Epidermal melanocyte (primary cell): ENCODE results near the gene DKK3.

Experiments
- DNase-seq: peaks from one replicate; pipeline ENCODE4 v3.0.0; 2011; ENCODE audit warnings: low spot score; ENCODE audit not compliant: insufficient read length

DKK3 gene

DNA sequence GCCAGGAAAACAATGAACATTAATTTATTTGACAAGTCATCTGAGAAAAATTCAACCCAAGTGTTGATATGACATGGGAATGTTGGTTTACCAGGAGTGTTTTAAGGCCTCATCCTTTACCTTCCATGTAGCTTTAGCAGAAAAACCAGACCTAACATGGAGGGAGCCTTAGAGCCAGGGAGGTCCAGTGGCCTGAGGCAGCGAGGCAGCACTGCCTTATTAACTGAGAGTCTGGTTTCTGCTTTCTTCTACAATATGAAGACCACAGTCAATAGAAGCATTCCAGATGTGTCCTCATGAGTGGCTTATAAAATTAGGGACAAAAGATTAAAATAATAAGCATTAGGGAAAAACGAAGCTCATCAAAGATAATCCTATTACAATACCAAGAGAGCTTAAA lies 61.5 kb downstream of the DKK3 start:
- no peak for DNase-seq

DNA sequence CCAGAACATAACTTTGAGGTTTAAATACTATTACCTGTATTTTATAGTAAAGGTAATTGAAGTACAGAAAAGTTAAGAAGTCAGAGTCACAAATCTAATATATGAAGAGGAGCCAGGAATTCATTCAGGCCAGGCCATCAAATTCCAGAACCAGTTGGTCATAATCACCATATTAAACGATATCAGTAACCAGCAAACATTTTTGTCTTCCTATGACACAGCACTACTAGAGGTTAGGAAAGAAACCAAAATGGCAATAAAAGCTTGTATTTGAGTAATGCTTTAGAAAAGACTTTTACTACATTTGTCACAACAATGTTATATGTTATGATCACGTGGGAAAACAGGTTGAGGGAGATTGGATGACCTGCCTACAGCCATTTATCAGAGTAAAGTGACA lies 62.2 kb downstream of the DKK3 start:
- no peak for DNase-seq

GRCh38 chr11:11944444-11944843 lies 64.0 kb downstream of the DKK3 start:
- no peak for DNase-seq

DNA sequence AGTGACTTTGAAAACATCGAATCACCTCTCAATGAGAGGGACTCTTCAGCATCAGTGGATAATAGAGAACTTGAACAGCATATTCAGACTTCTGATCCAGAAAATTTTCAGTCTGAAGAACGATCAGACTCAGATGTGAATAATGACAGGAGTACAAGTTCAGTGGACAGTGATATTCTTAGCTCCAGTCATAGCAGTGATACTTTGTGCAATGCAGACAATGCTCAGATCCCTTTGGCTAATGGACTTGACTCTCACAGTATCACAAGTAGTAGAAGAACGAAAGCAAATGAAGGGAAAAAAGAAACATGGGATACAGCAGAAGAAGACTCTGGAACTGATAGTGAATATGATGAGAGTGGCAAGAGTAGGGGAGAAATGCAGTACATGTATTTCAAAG lies 65.8 kb downstream of the DKK3 start:
- DNase-seq = no peak

DNA sequence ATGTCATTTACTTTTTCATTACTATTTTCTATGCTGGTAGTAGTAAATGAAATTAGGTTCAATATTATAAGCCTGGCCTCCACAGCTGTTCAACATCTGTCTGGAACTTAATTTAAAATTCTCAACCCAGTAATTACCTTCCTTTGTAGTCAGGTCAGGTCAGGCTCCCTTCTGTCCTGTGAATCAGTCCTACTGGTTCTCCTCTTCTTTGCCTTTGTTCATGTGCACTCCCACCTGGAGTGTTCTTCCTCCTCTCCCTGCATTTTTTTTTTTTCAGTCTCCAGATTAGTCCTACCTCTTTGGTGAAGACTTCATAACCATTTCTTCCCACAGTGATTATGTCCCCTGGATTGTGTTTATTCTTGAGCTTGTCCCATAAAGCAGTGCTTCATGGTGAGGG lies 67.9 kb downstream of the DKK3 start:
- no peak for DNase-seq

GRCh38 chr11:11937957-11938356 lies 70.5 kb downstream of the DKK3 start:
- no peak for DNase-seq

DNA sequence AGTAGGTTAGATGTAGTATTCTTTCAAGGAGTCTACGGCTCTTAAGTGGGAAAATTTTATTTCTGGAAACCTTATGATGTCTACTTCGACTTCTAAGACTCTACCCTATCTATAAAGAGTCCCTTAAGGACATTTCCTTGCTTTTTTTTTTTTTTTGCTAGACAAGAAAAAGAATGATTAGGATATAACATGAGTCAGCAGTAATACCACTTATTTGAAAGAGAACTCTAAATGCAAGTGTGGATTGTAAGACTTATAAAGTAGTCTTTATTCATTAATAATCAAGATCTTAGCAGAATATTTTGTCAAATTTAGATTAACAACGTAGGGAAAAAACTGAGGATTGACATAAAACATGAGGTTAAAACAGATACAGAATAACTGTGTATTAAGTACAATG lies 71.0 kb downstream of the DKK3 start:
- no peak for DNase-seq

DNA sequence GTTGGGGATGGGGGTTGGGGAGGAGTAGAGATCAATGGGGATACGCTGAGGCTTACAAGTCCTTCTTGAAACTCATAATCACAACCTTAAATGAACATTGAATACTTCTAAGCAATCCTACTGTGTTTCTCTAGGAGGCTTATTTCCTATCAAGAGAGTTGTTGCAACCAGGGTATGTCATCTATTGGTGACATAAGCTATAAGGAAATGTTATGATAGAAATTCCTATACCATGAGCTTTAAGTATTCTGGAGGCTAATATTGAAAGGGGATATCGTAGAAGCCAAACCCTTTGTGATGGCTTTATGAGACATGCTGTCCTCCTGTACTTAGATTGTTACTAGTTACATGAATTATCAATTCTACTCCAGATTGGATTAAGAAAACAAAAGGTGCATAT lies 72.9 kb downstream of the DKK3 start:
- DNase-seq = no peak

DNA sequence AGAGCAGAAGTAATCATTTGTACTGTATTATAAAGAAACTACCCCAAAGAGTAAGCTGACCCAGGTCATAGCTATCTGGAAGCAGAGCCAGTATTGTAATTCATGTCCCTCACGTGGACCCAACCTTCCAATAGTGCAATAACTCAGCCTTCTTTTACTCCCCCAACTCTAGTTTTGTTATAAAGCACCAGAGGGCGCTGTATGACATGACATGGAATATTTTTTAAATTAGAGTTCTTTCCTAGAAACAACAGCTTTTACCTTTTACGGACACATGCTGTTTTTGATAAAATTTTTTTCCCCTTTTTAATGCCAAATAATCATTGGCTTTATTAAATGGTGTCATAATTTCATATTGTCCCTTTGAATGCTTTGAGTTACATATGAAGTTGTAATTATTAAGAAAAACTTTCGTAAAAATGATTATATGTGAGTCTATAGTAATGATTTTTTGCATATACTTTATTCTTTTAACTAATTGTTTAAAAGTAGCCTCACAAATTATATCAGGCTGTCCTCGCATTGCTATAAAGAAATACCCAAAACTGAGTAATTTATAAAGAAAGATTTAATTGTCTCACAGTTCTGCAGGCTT lies 76.9 kb downstream of the DKK3 start:
- DNase-seq = no peak

GRCh38 chr11:11929920-11930319 lies 78.5 kb downstream of the DKK3 start:
- no peak for DNase-seq

DNA sequence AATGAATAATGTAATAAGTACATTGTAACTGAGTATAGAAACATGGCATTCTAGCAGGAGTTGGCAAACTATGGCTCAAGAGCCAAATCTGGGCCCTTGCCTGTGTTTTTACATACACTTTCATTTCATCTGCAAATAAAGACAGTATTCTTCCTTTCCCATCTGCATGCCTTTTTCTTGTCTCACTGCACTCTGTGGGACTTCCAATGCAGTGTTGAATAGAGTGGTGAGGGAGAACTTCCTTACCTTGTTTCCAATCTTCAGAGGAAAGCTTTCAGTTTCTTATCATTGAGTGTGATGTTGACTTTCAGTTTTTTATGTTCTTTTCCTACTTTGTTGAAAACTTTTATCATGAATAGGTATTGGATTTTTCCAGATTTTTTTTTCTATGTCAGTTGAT lies 84.6 kb downstream of the DKK3 start:
- no peak for DNase-seq

DNA sequence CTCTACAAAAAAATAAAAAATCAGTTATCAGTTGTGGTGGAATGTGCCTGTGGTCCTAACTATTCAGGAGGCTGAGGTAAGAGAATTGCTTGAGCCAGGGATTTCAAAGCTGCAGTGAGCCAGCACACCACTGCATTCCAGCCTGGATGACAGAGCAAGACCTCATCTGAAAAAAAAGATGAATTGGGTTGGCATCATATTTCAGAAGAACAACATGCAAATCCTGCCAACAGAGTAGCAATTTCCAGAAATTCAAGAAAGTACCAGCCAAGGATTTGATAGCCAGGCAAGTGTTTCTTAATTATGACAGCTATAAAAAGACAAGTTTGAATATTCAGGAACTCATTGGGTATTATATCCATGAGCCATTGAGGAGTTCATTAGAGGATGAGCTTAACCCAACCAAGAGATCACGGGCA lies 91.4 kb downstream of the DKK3 start:
- no peak for DNase-seq

DNA sequence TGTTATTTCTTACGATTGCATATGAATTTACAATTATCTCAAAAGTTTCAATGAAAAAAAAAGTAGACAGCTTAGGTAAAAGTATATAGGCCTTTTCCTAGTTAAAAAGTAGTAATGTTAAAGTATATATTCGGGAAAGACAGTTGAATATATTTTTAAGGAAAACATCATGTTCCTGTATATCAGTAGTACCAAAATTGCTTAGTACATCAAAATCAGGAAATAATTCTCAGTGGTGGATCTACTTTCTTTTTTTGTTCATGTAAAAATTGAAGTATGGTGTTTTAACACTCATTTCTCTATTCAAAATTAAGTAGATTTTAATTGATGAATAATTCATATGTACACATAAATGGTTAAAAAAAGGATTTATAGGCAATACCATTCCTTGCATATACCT lies 92.8 kb downstream of the DKK3 start:
- no peak for DNase-seq

DNA sequence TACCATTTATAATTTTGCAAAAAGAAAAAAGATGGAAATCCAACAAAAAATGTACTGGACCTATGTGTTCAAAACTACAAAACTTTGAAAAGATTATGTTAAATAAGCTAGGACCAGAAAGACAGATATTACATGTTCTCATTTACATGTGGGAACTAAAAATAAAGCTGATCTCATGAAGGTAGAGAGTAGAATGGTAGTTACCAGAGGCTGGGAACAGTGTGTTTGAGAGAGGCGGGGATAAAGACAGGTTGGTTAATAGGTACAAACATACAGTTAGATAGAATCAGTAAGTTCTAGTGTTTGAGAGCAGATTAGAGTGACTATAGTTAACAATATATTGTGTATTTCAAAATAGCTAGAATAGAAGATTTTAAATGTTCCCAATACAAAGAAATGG lies 95.0 kb downstream of the DKK3 start:
- DNase-seq = no peak
